NCI-H2171 treated with DMSO at 0.1 percent for 48 hours (cell line): Measurements from ENCODE around the gene E4F1.

Source experiments
- DNase-seq: peaks from one replicate; lab custom pipeline; 2025; lab: John Stamatoyannopoulos, UW

E4F1 gene, protein sequence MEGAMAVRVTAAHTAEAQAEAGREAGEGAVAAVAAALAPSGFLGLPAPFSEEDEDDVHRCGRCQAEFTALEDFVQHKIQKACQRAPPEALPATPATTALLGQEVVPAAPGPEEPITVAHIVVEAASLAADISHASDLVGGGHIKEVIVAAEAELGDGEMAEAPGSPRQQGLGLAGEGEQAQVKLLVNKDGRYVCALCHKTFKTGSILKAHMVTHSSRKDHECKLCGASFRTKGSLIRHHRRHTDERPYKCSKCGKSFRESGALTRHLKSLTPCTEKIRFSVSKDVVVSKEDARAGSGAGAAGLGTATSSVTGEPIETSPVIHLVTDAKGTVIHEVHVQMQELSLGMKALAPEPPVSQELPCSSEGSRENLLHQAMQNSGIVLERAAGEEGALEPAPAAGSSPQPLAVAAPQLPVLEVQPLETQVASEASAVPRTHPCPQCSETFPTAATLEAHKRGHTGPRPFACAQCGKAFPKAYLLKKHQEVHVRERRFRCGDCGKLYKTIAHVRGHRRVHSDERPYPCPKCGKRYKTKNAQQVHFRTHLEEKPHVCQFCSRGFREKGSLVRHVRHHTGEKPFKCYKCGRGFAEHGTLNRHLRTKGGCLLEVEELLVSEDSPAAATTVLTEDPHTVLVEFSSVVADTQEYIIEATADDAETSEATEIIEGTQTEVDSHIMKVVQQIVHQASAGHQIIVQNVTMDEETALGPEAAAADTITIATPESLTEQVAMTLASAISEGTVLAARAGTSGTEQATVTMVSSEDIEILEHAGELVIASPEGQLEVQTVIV

GRCh38 chr16:2223221-2223941 lies at the start of gene E4F1:
E4F1 (plus strand) TSS chr16:2223591; CDS start chr16:2223614, 23 bp downstream.
- DNase-seq = peak; percentile 99

GRCh38 chr16:2173916-2174315 lies 49.5 kb upstream of the E4F1 start:
- no peak for DNase-seq

- DNase-seq = no peak
Observed at GRCh38 chr16:2174396-2175131, 48.8 kb upstream of the E4F1 start.

DNA sequence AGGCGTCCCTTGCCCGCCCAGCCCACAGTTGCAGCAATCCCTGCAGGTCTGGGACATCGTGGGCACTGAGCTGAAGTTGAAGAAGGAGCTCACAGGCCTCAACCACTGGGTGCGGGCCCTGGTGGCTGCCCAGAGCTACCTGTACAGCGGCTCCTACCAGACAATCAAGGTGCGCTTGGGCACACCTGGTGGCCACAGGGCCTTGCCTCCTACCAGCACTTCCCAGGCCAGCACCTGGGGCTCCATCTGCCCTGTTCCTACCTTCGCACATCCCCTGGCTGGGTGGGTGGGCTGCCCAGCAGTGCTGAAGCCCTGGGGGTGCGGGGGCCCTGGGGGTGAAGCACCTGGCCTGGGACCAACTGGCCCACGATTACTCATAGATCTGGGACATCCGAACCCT lies 47.9 kb upstream of the E4F1 start:
- DNase-seq = no peak

- DNase-seq = no peak
Observed at GRCh38 chr16:2176047-2176446, 47.3 kb upstream of the E4F1 start.

GRCh38 chr16:2177101-2177500 lies 46.3 kb upstream of the E4F1 start:
- DNase-seq = no peak

GRCh38 chr16:2177561-2177960 lies 45.8 kb upstream of the E4F1 start:
- no peak for DNase-seq

DNA sequence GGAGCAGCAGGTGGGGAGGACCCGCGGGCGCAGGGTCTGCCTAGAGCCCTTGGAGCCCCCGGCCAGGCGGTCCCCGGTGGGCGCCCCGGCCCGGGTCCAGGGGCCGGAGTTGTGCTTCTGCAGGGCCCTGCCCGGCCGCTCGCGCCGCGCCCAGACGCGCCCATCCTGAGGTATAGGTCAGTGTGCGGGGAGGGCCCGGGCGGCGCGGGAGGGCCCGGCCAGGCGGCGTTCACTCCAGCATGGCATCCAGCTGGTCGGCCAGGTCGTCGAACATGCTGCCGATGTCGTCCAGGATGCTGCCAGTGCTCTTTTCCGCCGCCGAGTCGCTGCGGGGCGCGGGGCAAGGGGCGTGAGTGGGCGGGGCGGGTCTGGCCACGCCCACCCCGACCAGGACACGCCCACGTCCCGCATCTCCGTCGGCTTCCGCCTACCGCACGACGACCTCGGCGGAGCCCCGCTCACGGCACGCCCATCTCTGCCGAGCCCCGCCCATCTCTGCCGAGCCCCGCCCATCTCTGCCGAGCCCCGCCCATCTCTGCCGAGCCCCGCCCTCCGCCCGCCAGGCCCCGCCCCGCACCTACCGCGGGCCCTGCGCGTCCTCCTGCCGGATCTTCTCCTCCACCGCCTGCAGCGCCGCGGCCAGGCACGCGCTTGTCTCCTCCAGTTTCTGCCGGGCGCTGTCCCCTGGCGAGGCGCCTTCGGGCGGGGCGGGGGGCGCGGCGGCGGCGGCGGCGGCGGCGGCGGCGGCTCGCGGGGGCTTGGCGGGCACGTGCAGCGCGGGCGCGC lies 44.9 kb upstream of the E4F1 start:
- no peak for DNase-seq

- no peak for DNase-seq
Observed at GRCh38 chr16:2179107-2179501, 44.3 kb upstream of the E4F1 start.

GRCh38 chr16:2179576-2179975 lies 43.8 kb upstream of the E4F1 start:
- DNase-seq = no peak

DNA sequence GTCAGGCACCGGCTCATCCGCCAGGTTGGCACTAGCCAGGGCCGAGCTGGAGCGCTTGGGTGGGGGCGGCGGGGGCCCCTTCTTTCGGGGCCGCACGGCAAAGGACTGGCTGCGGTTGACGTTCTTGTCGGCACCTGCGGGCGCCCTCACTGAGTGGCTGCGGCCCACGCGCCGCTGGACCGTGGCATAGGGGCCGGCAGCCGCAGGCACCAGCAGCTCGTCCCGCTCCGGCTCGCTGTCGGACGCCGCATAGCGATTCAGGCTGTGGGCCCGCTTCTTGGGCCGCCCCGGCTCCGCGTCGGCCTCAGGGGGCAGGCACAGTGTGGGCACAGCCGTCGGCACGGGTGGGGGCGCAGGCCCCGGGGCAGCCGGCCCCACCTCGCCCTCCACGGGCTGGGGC lies 42.9 kb upstream of the E4F1 start:
- no peak for DNase-seq

DNA sequence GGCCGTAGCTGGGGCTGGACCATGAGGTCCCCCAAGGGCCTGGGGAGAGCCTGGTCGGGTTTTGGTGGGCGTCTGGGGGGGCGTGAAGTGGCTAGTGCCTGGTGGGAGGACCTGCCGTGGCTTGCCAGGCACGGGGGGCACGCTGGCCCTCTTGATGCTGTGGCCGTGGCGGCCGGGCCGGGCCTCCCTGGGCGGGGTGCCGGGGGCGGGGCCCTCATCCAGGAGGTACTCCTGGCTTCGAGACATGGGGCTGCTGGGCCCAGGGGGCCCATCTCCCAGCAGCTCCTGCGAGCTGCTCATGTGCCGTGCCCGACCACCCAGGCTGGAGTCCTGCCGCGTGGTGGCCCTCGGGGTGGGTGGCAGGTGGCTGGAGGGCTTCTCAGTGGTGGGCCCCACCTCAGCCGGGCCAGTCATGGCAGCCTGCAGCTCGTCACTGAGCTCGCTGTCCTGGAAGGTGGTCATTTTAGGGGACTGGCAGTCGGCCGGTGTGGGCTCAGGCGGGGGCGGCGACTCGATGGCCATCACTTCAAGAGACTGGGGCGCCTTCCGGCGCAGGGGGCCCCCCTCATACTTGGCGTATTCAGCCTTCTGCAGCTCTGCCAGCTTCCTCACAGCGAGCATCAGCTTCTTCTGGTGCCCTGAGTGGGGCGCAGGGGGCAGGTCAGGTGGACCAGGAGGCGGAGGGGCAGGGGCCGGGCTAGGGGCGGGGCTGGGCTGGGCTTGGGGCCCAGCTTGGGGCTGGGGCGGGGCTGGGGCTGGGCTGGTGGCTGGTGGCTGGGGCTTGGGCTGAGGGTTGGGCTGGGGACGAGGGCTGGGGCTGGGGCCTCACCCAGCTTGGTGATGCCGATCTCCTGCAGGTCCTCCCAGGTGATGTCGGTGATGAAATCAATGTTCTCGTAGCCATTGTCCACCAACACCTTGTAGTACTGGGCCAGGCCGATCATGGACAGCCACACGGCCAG lies 42.1 kb upstream of the E4F1 start:
- DNase-seq = no peak

DNA sequence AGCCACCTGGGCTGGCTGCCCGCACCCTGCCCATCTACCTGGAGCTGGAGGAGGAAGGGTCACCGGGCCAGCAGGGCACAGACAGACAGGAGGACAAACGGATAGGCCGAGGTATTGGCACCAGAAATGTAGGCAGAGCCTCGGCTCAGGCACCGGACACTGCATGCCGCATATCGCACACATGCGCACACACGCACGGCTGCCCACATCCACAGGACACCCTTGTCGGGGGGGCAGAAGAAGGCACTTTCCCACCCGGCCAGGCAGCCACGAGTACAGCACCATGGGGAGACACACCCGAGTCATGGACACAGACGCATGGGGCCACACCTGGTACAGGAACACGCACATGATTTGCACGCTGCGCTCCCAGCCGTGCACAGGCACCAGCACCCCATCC lies 41.4 kb upstream of the E4F1 start:
- no peak for DNase-seq

- DNase-seq = no peak
Observed at GRCh38 chr16:2183671-2184070, 39.7 kb upstream of the E4F1 start.

- no peak for DNase-seq
Observed at GRCh38 chr16:2184346-2184745, 39.0 kb upstream of the E4F1 start.

DNA sequence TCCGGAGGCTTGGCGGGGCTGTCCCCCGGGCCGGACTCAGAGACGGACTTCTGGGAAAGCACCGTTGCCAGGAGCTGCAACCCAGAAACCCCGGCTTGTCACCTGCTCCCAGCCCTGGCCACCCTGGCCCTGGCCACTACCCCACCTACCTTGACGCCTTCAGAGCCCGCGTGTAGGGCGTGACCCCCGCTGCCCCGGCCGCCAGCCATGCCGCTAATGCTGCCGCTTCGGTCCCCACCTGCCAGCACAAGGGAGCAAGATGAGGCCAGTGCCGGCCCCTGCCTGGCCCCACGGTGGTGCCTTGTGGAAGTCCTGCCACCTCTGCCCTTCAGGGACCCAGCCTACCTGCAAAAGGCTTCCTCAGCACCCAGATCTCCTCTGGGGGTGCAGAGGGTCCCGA lies 38.4 kb upstream of the E4F1 start:
- DNase-seq = no peak

GRCh38 chr16:2186064-2186463 lies 37.3 kb upstream of the E4F1 start:
- no peak for DNase-seq

- DNase-seq = no peak
Observed at GRCh38 chr16:2186505-2186904, 36.9 kb upstream of the E4F1 start.

GRCh38 chr16:2187212-2187611 lies 36.2 kb upstream of the E4F1 start:
- no peak for DNase-seq

GRCh38 chr16:2188395-2188794 lies 35.0 kb upstream of the E4F1 start:
- DNase-seq = no peak
